CD1c-positive myeloid dendritic cell (primary cell): ENCODE measurements around the gene DNER.
"Not testable (repeated sequence)": the region's sequence is repeated elsewhere in the genome, so short reads cannot be mapped to it uniquely, and the experiment has no call there.

ENCODE experiments used
- DNase-seq: peaks from one replicate; pipeline ENCODE4 v3.0.0-alpha.2; 2016; ENCODE audit errors: extremely low spot score

Gene DNER

GRCh38 chr2:229407170-229407569 lies 307.2 kb downstream of the DNER start:
- DNase-seq = peak; percentile 81

GRCh38 chr2:229405796-229406195 lies 308.6 kb downstream of the DNER start:
- DNase-seq = no peak

GRCh38 chr2:229403296-229403695 lies 311.1 kb downstream of the DNER start:
- DNase-seq = no peak

- no peak for DNase-seq
These were observed 313.0 kb downstream of the DNER start for GRCh38 chr2:229401171-229401865.

GRCh38 chr2:229393926-229394325 lies 320.4 kb downstream of the DNER start:
- DNase-seq = no peak

- DNase-seq = no peak
These were observed 322.2 kb downstream of the DNER start for GRCh38 chr2:229392196-229392595.

GRCh38 chr2:229388731-229389130 lies 325.6 kb downstream of the DNER start:
- no peak for DNase-seq

GRCh38 chr2:229387866-229388265 lies 326.5 kb downstream of the DNER start:
- DNase-seq = no peak

- DNase-seq = no peak
These were observed 334.2 kb downstream of the DNER start for GRCh38 chr2:229380101-229380625.

GRCh38 chr2:229378386-229378785 lies 336.0 kb downstream of the DNER start:
- DNase-seq = no peak

GRCh38 chr2:229376866-229377265 lies 337.5 kb downstream of the DNER start:
- no peak for DNase-seq

GRCh38 chr2:229375251-229375650 lies 339.1 kb downstream of the DNER start:
- DNase-seq = no peak

GRCh38 chr2:229373311-229373710 lies 341.0 kb downstream of the DNER start:
- not testable (repeated sequence) for DNase-seq

GRCh38 chr2:229372207-229372606 lies 342.1 kb downstream of the DNER start:
- no peak for DNase-seq

GRCh38 chr2:229371086-229371485 lies 343.3 kb downstream of the DNER start:
- no peak for DNase-seq

- DNase-seq = no peak
These were observed 343.8 kb downstream of the DNER start for GRCh38 chr2:229370509-229370908.

- no peak for DNase-seq
These were observed 351.1 kb downstream of the DNER start for GRCh38 chr2:229363185-229363814.

- DNase-seq = no peak
These were observed 363.5 kb downstream of the DNER start for GRCh38 chr2:229350883-229351282.

- no peak for DNase-seq
These were observed 364.1 kb downstream of the DNER start for GRCh38 chr2:229350117-229350805.

- no peak for DNase-seq
These were observed 366.2 kb downstream of the DNER start for GRCh38 chr2:229348128-229348527.

GRCh38 chr2:229346816-229347540 lies 367.4 kb downstream of the DNER start:
- no peak for DNase-seq

- no peak for DNase-seq
These were observed 369.4 kb downstream of the DNER start for GRCh38 chr2:229344955-229345354.
